ENCODE results near the gene EFHC2.
"Not testable (repeated sequence)": the region's sequence is repeated elsewhere in the genome, so short reads cannot be mapped to it uniquely, and the experiment has no call there.

The EFHC2 gene

GRCh38 chrX:44291468-44292092, 51.9 kb downstream of the EFHC2 start:
- DNase-seq (ENCODE audit: low read depth in 3 of 3), result no peak

GRCh38 chrX:44290718-44291117, 52.8 kb downstream of the EFHC2 start:
- DNase-seq (ENCODE audit: low read depth in 3 of 3), result no peak

- no peak for DNase-seq (ENCODE audit: low read depth in 3 of 3)
These were observed 60.7 kb downstream of the EFHC2 start for GRCh38 chrX:44282753-44283152.

- no peak for DNase-seq (ENCODE audit: low read depth in 3 of 3)
These were observed 63.4 kb downstream of the EFHC2 start for GRCh38 chrX:44280116-44280515.

- DNase-seq (ENCODE audit: low read depth in 3 of 3), result no peak
These were observed 69.4 kb downstream of the EFHC2 start for GRCh38 chrX:44274096-44274495.

- DNase-seq (ENCODE audit: low read depth in 3 of 3), result no peak
These were observed 75.6 kb downstream of the EFHC2 start for GRCh38 chrX:44267861-44268260.

GRCh38 chrX:44267116-44267515, 76.4 kb downstream of the EFHC2 start:
- DNase-seq (ENCODE audit: low read depth in 3 of 3), result no peak

- no peak for DNase-seq (ENCODE audit: low read depth in 3 of 3)
These were observed 77.9 kb downstream of the EFHC2 start for GRCh38 chrX:44265559-44265958.

GRCh38 chrX:44264936-44265335, 78.5 kb downstream of the EFHC2 start:
- no peak for DNase-seq (ENCODE audit: low read depth in 3 of 3)

- DNase-seq (ENCODE audit: low read depth in 3 of 3), result no peak
These were observed 82.2 kb downstream of the EFHC2 start for GRCh38 chrX:44261286-44261685.

- no peak for DNase-seq (ENCODE audit: low read depth in 3 of 3)
These were observed 82.9 kb downstream of the EFHC2 start for GRCh38 chrX:44260609-44261008.

GRCh38 chrX:44255742-44256141, 87.7 kb downstream of the EFHC2 start:
- DNase-seq (ENCODE audit: low read depth in 3 of 3), result not testable (repeated sequence)

GRCh38 chrX:44253575-44253942, 89.9 kb downstream of the EFHC2 start:
- no peak for DNase-seq (ENCODE audit: low read depth in 3 of 3)

- peak in 1 of 3 experiments; percentile 31 for DNase-seq (ENCODE audit: low read depth in 3 of 3)
These were observed 90.5 kb downstream of the EFHC2 start for GRCh38 chrX:44252688-44253574.

- no peak for DNase-seq (ENCODE audit: low read depth in 3 of 3)
These were observed 96.0 kb downstream of the EFHC2 start for GRCh38 chrX:44247468-44247867.

GRCh38 chrX:44246826-44247225, 96.6 kb downstream of the EFHC2 start:
- no peak for DNase-seq (ENCODE audit: low read depth in 3 of 3)

- peak in 1 of 3 experiments; percentile 3 for DNase-seq (ENCODE audit: low read depth in 3 of 3)
These were observed 97.7 kb downstream of the EFHC2 start for GRCh38 chrX:44245733-44246132.

GRCh38 chrX:44244008-44244407, 99.5 kb downstream of the EFHC2 start:
- no peak for DNase-seq (ENCODE audit: low read depth in 3 of 3)

- no peak for DNase-seq (ENCODE audit: low read depth in 3 of 3)
These were observed 101.9 kb downstream of the EFHC2 start for GRCh38 chrX:44241546-44241945.

- no peak for DNase-seq (ENCODE audit: low read depth in 3 of 3)
These were observed 103.4 kb downstream of the EFHC2 start for GRCh38 chrX:44240036-44240435.

- no peak for DNase-seq (ENCODE audit: low read depth in 3 of 3)
These were observed 104.4 kb downstream of the EFHC2 start for GRCh38 chrX:44239036-44239435.

GRCh38 chrX:44235534-44235933, 107.9 kb downstream of the EFHC2 start:
- no peak for DNase-seq (ENCODE audit: low read depth in 3 of 3)

- no peak for DNase-seq (ENCODE audit: low read depth in 3 of 3)
These were observed 108.9 kb downstream of the EFHC2 start for GRCh38 chrX:44234541-44234940.

Measured in stimulated activated CD4-positive, alpha-beta T cell treated with anti-CD3 and anti-CD28 coated beads, TNF-alpha, amount 100 ng/mL, for 24 hours (primary cell).